ENCODE results near the gene TBK1.

DNA sequence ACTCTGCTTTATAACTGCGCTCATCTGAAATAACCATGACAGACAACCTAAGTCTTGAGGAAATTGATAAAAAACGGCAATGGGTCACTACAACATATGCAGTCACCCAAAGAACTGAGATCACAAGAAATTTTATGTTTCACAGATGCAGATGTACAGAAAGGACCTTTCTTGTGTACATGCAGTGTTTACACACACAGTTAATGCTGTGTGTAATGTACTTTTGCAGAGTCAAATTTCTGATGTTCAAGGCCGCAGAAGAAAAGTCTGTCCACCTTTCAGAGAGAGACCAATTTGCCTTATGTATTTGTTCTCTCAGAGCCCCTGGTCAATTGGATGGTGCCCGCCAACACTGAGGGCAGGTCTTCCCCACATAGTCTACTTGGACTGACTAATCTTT is 23.0 kb upstream of the TBK1 start:
- TF ChIP-seq, protein P1, sequence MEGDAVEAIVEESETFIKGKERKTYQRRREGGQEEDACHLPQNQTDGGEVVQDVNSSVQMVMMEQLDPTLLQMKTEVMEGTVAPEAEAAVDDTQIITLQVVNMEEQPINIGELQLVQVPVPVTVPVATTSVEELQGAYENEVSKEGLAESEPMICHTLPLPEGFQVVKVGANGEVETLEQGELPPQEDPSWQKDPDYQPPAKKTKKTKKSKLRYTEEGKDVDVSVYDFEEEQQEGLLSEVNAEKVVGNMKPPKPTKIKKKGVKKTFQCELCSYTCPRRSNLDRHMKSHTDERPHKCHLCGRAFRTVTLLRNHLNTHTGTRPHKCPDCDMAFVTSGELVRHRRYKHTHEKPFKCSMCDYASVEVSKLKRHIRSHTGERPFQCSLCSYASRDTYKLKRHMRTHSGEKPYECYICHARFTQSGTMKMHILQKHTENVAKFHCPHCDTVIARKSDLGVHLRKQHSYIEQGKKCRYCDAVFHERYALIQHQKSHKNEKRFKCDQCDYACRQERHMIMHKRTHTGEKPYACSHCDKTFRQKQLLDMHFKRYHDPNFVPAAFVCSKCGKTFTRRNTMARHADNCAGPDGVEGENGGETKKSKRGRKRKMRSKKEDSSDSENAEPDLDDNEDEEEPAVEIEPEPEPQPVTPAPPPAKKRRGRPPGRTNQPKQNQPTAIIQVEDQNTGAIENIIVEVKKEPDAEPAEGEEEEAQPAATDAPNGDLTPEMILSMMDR (conservative IDR thresholded peaks at IDR 0.05 in 1 of 2, IDR thresholded peaks at IDR 0.05 in 1 of 2; ENCODE audit: extremely low read depth in 1 of 2, insufficient read depth in 1 of 2, low read depth in 1 of 2, low read length in 2 of 2) = no peak
- TF ChIP-seq EZH2 (IDR thresholded peaks at IDR 0.05; ENCODE audit: borderline replicate concordance, low read length) = no peak
